ENCODE results near the gene ENG. TPM values are rescaled to one million over a fixed set of nuclear protein-coding genes. Genes with fewer than 3 reads are reported as not detected.

Gene ENG
- total and polyA plus RNA-seq, 2 of the 4 experiments (the other 2 are of a cell fraction): 3.6 to 83.3 TPM

DNA sequence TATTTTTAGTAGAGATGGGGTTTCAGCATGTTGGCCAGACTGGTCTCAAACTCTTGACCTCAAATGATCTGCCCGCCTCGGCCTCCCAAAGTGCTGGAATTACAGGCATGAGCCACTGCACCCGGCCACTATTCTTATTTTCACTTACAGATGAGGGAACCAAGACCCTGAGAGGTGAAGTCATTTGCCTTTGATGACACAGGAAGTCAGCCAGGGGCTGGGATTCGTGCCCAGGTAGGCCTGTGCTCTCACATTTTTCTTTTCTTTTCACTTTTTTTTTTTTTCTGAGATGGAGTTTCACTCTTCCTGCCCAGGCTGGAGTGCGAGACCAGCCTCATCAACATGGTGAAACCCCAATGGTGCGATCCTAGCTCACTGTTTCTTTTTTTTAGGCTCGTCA lies 22.2 kb downstream of the ENG start:
- no peak overlapping the region for H4K8ac ChIP-seq (ENCODE audit: low read depth in 2 of 2, low read length in 2 of 2)
- no peak overlapping the region for H2BK20ac ChIP-seq (ENCODE audit: low read depth, low read length)
- ChIA-PET CTCF (no interaction called here), POLR2A (ENCODE audit: unreplicated experiment) (no interaction called here)
- no peak overlapping the region for H3K9ac ChIP-seq (ENCODE audit: low read depth, low read length)
- no peak overlapping the region for H2BK5ac ChIP-seq (ENCODE audit: low read depth, low read length, poor library complexity, severe bottlenecking)
- intact Hi-C loops (cut with micrococcal nuclease) (no loop called here), in situ Hi-C loops (cut with MboI; ENCODE audit: low sequenced_read_pairs) (no loop called here), dilution Hi-C loops (cut with HindIII; ENCODE audit: low sequenced_read_pairs, unreplicated experiment) (no loop called here)
- no peak overlapping the region for H2AK9ac ChIP-seq (replicated peaks; ENCODE audit: low read depth, low read length, poor library complexity)
- no peak overlapping the region for H3K4me3 ChIP-seq (ENCODE audit: insufficient read depth, low read depth, low read length)
- no peaks in the 10 kb centered on the region for H3K9me3 ChIP-seq (ENCODE audit: control insufficient read depth, insufficient read depth, low read length)
- DNase-seq (no peak), ATAC-seq (ENCODE audit: low read depth) (no peak)
- no peak overlapping the region for H3K56ac ChIP-seq (ENCODE audit: extremely low read depth, insufficient read depth, low read length)
- H2BK15ac ChIP-seq (ENCODE audit: low read depth, low read length): no peak overlapping the region
- no peak overlapping the region for H2BK120ac ChIP-seq (ENCODE audit: low read depth, low read length)
- H3K4me2 ChIP-seq (ENCODE audit: low read depth, low read length): no peak overlapping the region
- TF ChIP-seq CHD1 (IDR thresholded peaks at IDR 0.05; ENCODE audit: low read depth, low read length): no peak
- TF ChIP-seq FOS (IDR thresholded peaks at IDR 0.05; ENCODE audit: low read depth, low read length): no peak
- no peak for TF ChIP-seq SMC3 (IDR thresholded peaks at IDR 0.05; ENCODE audit: low read depth, low read length)
- TF ChIP-seq, protein P1, sequence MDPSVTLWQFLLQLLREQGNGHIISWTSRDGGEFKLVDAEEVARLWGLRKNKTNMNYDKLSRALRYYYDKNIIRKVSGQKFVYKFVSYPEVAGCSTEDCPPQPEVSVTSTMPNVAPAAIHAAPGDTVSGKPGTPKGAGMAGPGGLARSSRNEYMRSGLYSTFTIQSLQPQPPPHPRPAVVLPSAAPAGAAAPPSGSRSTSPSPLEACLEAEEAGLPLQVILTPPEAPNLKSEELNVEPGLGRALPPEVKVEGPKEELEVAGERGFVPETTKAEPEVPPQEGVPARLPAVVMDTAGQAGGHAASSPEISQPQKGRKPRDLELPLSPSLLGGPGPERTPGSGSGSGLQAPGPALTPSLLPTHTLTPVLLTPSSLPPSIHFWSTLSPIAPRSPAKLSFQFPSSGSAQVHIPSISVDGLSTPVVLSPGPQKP (IDR thresholded peaks at IDR 0.05; ENCODE audit: borderline replicate concordance, low read depth, low read length): no peak
- no peak for TF ChIP-seq BHLHE40 (IDR thresholded peaks at IDR 0.05; ENCODE audit: low read depth, low read length)
- TF ChIP-seq, protein P2, sequence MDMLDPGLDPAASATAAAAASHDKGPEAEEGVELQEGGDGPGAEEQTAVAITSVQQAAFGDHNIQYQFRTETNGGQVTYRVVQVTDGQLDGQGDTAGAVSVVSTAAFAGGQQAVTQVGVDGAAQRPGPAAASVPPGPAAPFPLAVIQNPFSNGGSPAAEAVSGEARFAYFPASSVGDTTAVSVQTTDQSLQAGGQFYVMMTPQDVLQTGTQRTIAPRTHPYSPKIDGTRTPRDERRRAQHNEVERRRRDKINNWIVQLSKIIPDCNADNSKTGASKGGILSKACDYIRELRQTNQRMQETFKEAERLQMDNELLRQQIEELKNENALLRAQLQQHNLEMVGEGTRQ (IDR thresholded peaks at IDR 0.05; ENCODE audit: low read depth, low read length): no peak
- TF ChIP-seq RCOR1 (IDR thresholded peaks at IDR 0.05; ENCODE audit: insufficient replicate concordance, low read length): no peak
- no peak for TF ChIP-seq MAZ (IDR thresholded peaks at IDR 0.05; ENCODE audit: borderline replicate concordance, low read depth, low read length)
- TF ChIP-seq CEBPB (IDR thresholded peaks at IDR 0.05; ENCODE audit: low read depth, low read length): no peak
- TF ChIP-seq, protein P3, sequence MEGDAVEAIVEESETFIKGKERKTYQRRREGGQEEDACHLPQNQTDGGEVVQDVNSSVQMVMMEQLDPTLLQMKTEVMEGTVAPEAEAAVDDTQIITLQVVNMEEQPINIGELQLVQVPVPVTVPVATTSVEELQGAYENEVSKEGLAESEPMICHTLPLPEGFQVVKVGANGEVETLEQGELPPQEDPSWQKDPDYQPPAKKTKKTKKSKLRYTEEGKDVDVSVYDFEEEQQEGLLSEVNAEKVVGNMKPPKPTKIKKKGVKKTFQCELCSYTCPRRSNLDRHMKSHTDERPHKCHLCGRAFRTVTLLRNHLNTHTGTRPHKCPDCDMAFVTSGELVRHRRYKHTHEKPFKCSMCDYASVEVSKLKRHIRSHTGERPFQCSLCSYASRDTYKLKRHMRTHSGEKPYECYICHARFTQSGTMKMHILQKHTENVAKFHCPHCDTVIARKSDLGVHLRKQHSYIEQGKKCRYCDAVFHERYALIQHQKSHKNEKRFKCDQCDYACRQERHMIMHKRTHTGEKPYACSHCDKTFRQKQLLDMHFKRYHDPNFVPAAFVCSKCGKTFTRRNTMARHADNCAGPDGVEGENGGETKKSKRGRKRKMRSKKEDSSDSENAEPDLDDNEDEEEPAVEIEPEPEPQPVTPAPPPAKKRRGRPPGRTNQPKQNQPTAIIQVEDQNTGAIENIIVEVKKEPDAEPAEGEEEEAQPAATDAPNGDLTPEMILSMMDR (conservative IDR thresholded peaks at IDR 0.05; ENCODE audit: low read depth, low read length): no peak
- no peak for TF ChIP-seq NFE2L2 (IDR thresholded peaks at IDR 0.05; ENCODE audit: low read depth, low read length)
- no peak for TF ChIP-seq MXI1 (IDR thresholded peaks at IDR 0.05; ENCODE audit: borderline replicate concordance, low read depth, low read length)
- TF ChIP-seq RFX5 (IDR thresholded peaks at IDR 0.05; ENCODE audit: low read depth, low read length): no peak
- no peak for TF ChIP-seq POLR2A (IDR thresholded peaks at IDR 0.05; ENCODE audit: low read depth, low read length)
- no peak for TF ChIP-seq MAFK (IDR thresholded peaks at IDR 0.05; ENCODE audit: low read depth, low read length)
- H2AFZ ChIP-seq (replicated peaks; ENCODE audit: low read length, poor library complexity): no peak overlapping the region
- no CpG with 5 or more reads among the region's 7 CpGs for WGBS, 2 experiments (ENCODE audit: extremely low coverage in 2 of 2, insufficient read length in 1 of 2)
- H3K23ac ChIP-seq (ENCODE audit: low read depth, low read length): no peak overlapping the region
- peaks cover 33% of the 10 kb centered on the region for H3K4me1 ChIP-seq (ENCODE audit: control insufficient read depth, insufficient read depth, low read length)
- H3K18ac ChIP-seq (ENCODE audit: low read depth, low read length): no peak overlapping the region
- no TSS peak for BruUV-seq (replicated peaks)
- no peak overlapping the region for H4K5ac ChIP-seq (ENCODE audit: low read depth, low read length)
- no peak overlapping the region for H3K27ac ChIP-seq (ENCODE audit: insufficient read depth, low read length)
- no peak overlapping the region for H3K14ac ChIP-seq (replicated peaks; ENCODE audit: low read depth, low read length)
- H3K9me1 ChIP-seq (ENCODE audit: insufficient read depth, low read length): peaks cover 31% of the 10 kb centered on the region
- H3K79me1 ChIP-seq (ENCODE audit: low read depth in 1 of 2, low read length in 2 of 2): peaks cover 24 to 63% of the 10 kb centered on the region in 2 experiments
- peaks cover 5% of the 10 kb centered on the region for H3K36me3 ChIP-seq (ENCODE audit: control insufficient read depth, insufficient read depth, low read length)
- no peak overlapping the region for H4K91ac ChIP-seq (ENCODE audit: insufficient read depth, low read depth, low read length)
- no peak overlapping the region for H3K4ac ChIP-seq (ENCODE audit: low read depth, low read length)
- H3K27me3 ChIP-seq (ENCODE audit: control insufficient read depth, insufficient read depth, low read length): no peaks in the 10 kb centered on the region
- no peak overlapping the region for H2AK5ac ChIP-seq (ENCODE audit: low read depth, low read length)
- no peaks in the 10 kb centered on the region; the same call in 1 of the 2 replicates for H4K20me1 ChIP-seq (ENCODE audit: insufficient read depth, low read length)
